Endothelial cell of umbilical vein (primary cell): Measurements from ENCODE around the gene MAML2. TPM values are rescaled to one million over a fixed set of nuclear protein-coding genes. Genes with fewer than 3 reads are reported as not detected.
"Not testable (repeated sequence)": the region's sequence is repeated elsewhere in the genome, so short reads cannot be mapped to it uniquely, and the experiment has no call there.

ENCODE experiments used
- BruUV-seq: library from RNA; stranded (reverse); fragments of 400-500 nt; replicated peaks from 2 replicates; lab custom pipeline; 2021; lab: Mats Ljungman, UMichigan
- CTCF ChIA-PET: fragments of 300-600, 350-600 bp; sonication (Branson Sonifier 250); formaldehyde crosslinking; loops from one replicate; lab custom pipeline; 2021; ENCODE audit warnings: antibody characterized with exemption, inconsistent platforms; lab: Charles Lee
- POLR2A ChIA-PET: fragments of 300-600, 350-600 bp; sonication (Branson Sonifier 250); formaldehyde crosslinking; loops from one replicate; lab custom pipeline; 2021; ENCODE audit warnings: antibody characterized with exemption, inconsistent platforms; lab: Charles Lee
- DNase-seq: peaks from one replicate; pipeline ENCODE4 v3.0.0-alpha.2; 2011; ENCODE audit warnings: low read depth, low spot score
- FAIRE-seq: peaks from 2 replicates; lab custom pipeline; 2011; peaks lifted over from hg19 to GRCh38; lab: Jason Lieb, UNC
- H2AFZ ChIP-seq: 2 replicates; pipeline ENCODE4 v1.6.0; 2012; ENCODE audit warnings: low read depth, low read length, control low read depth, inconsistent platforms
- H3K27ac ChIP-seq: 2 replicates; pipeline ENCODE4 v1.5.1; 2011; ENCODE audit warnings: low read depth, mild to moderate bottlenecking, control low read depth, low read length, moderate library complexity; ENCODE audit not compliant: insufficient read depth
- H3K27me3 ChIP-seq, 2 experiments: 2 replicates each; pipeline versions ENCODE4 v1.6.0 to v1.6.1; 2011; ENCODE audit warnings: low read length in 2 of 2, mixed read lengths in 1 of 2; ENCODE audit not compliant: control insufficient read depth in 2 of 2, insufficient read depth in 2 of 2
- H3K36me3 ChIP-seq, 2 experiments: 2 replicates in 1 of 2; 3 replicates in 1 of 2; pipeline ENCODE4 v1.5.1; 2011; ENCODE audit warnings: low read length in 2 of 2, mild to moderate bottlenecking in 1 of 2, moderate library complexity in 1 of 2; ENCODE audit not compliant: control insufficient read depth in 2 of 2, insufficient read depth in 2 of 2; ENCODE audit errors: extremely low read depth in 1 of 2
- H3K4me1 ChIP-seq: 3 replicates; pipeline ENCODE4 v1.5.1; 2011; ENCODE audit warnings: mild to moderate bottlenecking, low read length; ENCODE audit not compliant: control insufficient read depth, insufficient read depth; ENCODE audit errors: extremely low read depth
- H3K4me2 ChIP-seq: 2 replicates; pipeline ENCODE4 v1.6.1; 2011; ENCODE audit warnings: low read length, control low read depth, mixed read lengths; ENCODE audit not compliant: insufficient read depth
- H3K4me3 ChIP-seq, 3 experiments: fragments of 200-600 bp in 1 of 3; sonication (generic), shearing (Covaris generic) in 1 of 3; replicated peaks in 1 of 3; 2 replicates each; pipeline ENCODE4 v1.5.1; 2011 to 2016; ENCODE audit warnings: control low read depth in 3 of 3, low read length in 3 of 3, mild to moderate bottlenecking in 2 of 3, inconsistent platforms in 1 of 3, low read depth in 1 of 3, moderate library complexity in 1 of 3; ENCODE audit not compliant: insufficient read depth in 1 of 3
- H3K79me2 ChIP-seq: 2 replicates; pipeline ENCODE4 v1.6.0; 2012; ENCODE audit warnings: low read length, inconsistent platforms; ENCODE audit not compliant: control insufficient read depth, insufficient read depth
- H3K9ac ChIP-seq: replicated peaks from 2 replicates; pipeline ENCODE3; 2011; ENCODE audit warnings: low read length, control low read depth; ENCODE audit not compliant: insufficient read depth; ENCODE audit errors: extremely low read depth
- H3K9me1 ChIP-seq: replicated peaks from 3 replicates; pipeline ENCODE4 v1.6.0; 2011; ENCODE audit warnings: mild to moderate bottlenecking, low read length; ENCODE audit not compliant: control insufficient read depth, insufficient read depth; ENCODE audit errors: extremely low read depth
- H3K9me3 ChIP-seq: replicated peaks from 2 replicates; pipeline ENCODE4 v1.5.1; 2012; ENCODE audit warnings: low read length, inconsistent platforms; ENCODE audit not compliant: control insufficient read depth, insufficient read depth
- H4K20me1 ChIP-seq: replicated peaks from 2 replicates; pipeline ENCODE3; 2011; ENCODE audit warnings: mild to moderate bottlenecking, low read length; ENCODE audit not compliant: control insufficient read depth, insufficient read depth; ENCODE audit errors: extremely low read depth
- POLR2AphosphoS5 ChIP-seq: IDR thresholded peaks from 2 replicates; pipeline ENCODE4 v1.6.1; 2012; ENCODE audit warnings: low read depth, mild to moderate bottlenecking, control low read depth, low read length, moderate library complexity; ENCODE audit not compliant: insufficient read depth
- dilution Hi-C: fragments of 300-500 bp; cut with MboI; formaldehyde crosslinking; loops from one replicate; pipeline ENCODE4 v1.15.0; 2019; ENCODE audit warnings: low sequenced_read_pairs; ENCODE audit not compliant: extremely low pct_ligation_motif_present
- intact Hi-C: fragments of 100-400 bp; cut with micrococcal nuclease; formaldehyde crosslinking; loops from one replicate; pipeline ENCODE4 v1.10.0; 2022
- polyA plus RNA-seq, 4 experiments: library from polyadenylated mRNA; depleted of rRNA in 3 of 4; stranded (reverse) in 3 of 4; unstranded in 1 of 4; fragments of >200 nt; gene quantifications; 2 replicates each; pipeline versions ENCODE4 v1.2.1 to v1.2.3, GENCODE V29; 2011 to 2012; ENCODE audit warnings: missing spikeins in 1 of 4
- total RNA-seq: library from RNA; stranded (reverse); gene quantifications from 2 replicates; pipeline ENCODE4 v1.2.3, GENCODE V29; 2021
- TF ChIP-seq, protein P1 (sequence below): IDR thresholded peaks from 2 replicates; pipeline ENCODE4 v1.6.1; 2011; ENCODE audit not compliant: insufficient read depth, insufficient read length

Gene MAML2
- total and polyA plus RNA-seq, 2 donors (not counting 3 experiments of a cell fraction or from before 2014, with no cell fraction given): 12.4 to 16.8 TPM

DNA sequence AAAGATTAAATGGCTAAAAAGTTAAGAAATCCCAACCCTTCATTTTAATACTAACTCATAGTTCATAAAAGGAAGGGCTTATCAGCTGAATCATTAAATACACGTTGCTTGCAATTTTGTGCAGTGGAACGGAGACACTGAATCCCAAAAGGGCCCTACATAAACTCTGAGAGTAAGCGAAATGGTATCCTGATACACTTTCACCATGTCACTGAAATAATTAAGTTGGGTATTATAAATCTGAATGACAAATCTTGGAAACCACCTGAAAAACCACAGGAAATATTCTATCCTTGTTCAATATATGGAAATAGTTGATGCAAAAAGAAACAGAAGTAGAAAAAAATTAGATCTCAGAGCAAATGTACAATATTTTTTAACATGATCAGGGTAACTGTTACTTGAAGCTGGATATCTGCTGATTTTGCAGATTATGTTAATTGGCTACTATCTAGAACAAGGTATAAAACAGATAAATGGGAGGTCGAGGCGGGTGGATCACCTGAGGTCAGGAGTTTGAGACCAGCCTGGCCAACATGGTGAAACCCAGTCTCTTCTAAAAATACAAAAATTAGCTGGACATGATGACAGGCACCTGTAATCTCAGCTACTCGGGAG lies 55.1 kb downstream of the MAML2 start:
- Histone ChIP-seq H3K9ac (no peak overlapping the region), H3K4me2 (no peak overlapping the region), H3K9me3 (no peaks in the 10 kb centered on the region), H3K79me2 (peaks cover 2% of the 10 kb centered on the region), H3K4me1 (no peaks in the 10 kb centered on the region), H2AFZ (no peak overlapping the region), H3K36me3 (no peaks in the 10 kb centered on the region), H4K20me1 (no peaks in the 10 kb centered on the region), H3K4me3 (no peak overlapping the region), H3K27ac (no peak overlapping the region), H3K27me3 (no peaks in the 10 kb centered on the region), H3K9me1 (peaks cover 2% of the 10 kb centered on the region)
- dilution Hi-C loops (no loop called here), intact Hi-C loops (no loop called here)
- ChIA-PET CTCF (interaction anchor here (1.5 to 2.0 kb wide), 2 partner anchors 10 to 55 kb away, joined by 4 to 7 read pairs; partner anchors contain the start of gene MAML2), POLR2A (interaction anchor here (0.6 to 0.7 kb wide), 2 partner anchors 11 to 307 kb away, joined by 3 to 8 read pairs; no protein-coding TSS in a partner anchor)
- BruUV-seq: no TSS peak
- TF ChIP-seq POLR2AphosphoS5: no peak
- TF ChIP-seq, protein P1, sequence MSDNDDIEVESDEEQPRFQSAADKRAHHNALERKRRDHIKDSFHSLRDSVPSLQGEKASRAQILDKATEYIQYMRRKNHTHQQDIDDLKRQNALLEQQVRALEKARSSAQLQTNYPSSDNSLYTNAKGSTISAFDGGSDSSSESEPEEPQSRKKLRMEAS: no peak
- DNase-seq (no peak), FAIRE-seq (no peak)

DNA sequence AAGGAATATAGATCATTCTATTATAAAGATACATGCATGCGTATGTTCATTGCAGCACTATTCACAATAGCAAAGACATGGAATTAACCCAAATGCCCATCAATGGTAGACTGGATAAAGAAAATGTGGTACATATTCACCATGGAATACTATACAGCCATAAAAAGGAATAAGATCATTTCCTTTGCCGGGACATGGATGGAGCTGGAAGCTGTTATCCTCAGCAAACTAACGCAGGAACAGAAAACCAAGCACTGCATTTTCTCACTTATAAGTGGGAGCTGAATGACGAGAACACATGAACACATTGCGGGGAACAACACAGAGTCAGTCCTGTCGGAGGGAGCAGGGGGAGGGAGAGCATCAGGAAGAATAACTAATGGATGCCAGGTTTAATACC lies 57.0 kb downstream of the MAML2 start:
- POLR2A ChIA-PET, FAIRE-seq, DNase-seq, H4K20me1 ChIP-seq, H3K4me2 ChIP-seq, H3K9me1 ChIP-seq, H3K4me1 ChIP-seq, intact Hi-C loops, H3K27me3 ChIP-seq, H2AFZ ChIP-seq, H3K79me2 ChIP-seq, H3K36me3 ChIP-seq, H3K9ac ChIP-seq, H3K4me3 ChIP-seq, H3K27ac ChIP-seq, BruUV-seq, dilution Hi-C loops, H3K9me3 ChIP-seq: not testable (repeated sequence)
- CTCF ChIA-PET: interaction anchor here (0.8 to 2.0 kb wide), 4 partner anchors 51 to 450 kb away, joined by 3 to 8 read pairs (median 4); partner anchors contain the start of gene MAML2
